ENCODE data around the gene RGS14. TPM values are rescaled to one million over a fixed set of nuclear protein-coding genes. Genes with fewer than 3 reads are reported as not detected.
A peak's percentile ranks its signal among the peaks of the same experiment; 100 is the strongest.
"Not testable (repeated sequence)": the region's sequence is repeated elsewhere in the genome, so short reads cannot be mapped to it uniquely, and the experiment has no call there.

Gene RGS14
- total RNA-seq, 1 experiment from 2014 or later: 36.5 TPM

GRCh38 chr5:177327539-177328522, 29.9 kb upstream of the RGS14 start:
- peak; percentile 86 for DNase-seq (ENCODE audit: low spot score)

- no peak for DNase-seq (ENCODE audit: low spot score)
Observed at GRCh38 chr5:177328545-177329231, 29.0 kb upstream of the RGS14 start.

GRCh38 chr5:177329883-177330282, 27.8 kb upstream of the RGS14 start:
- DNase-seq (ENCODE audit: low spot score): no peak

- no peak for DNase-seq (ENCODE audit: low spot score)
Observed at GRCh38 chr5:177330991-177331842, 26.5 kb upstream of the RGS14 start.

GRCh38 chr5:177332031-177332895, 25.5 kb upstream of the RGS14 start:
- DNase-seq (ENCODE audit: low spot score): no peak

GRCh38 chr5:177332896-177333260, 24.8 kb upstream of the RGS14 start:
- DNase-seq (ENCODE audit: low spot score): no peak

- DNase-seq (ENCODE audit: low spot score): no peak
Observed at GRCh38 chr5:177333420-177334154, 24.1 kb upstream of the RGS14 start.

- DNase-seq (ENCODE audit: low spot score): no peak
Observed at GRCh38 chr5:177334155-177334551, 23.6 kb upstream of the RGS14 start.

GRCh38 chr5:177334781-177335700, 22.7 kb upstream of the RGS14 start:
- DNase-seq (ENCODE audit: low spot score): no peak

- DNase-seq (ENCODE audit: low spot score): no peak
Observed at GRCh38 chr5:177335701-177336065, 22.0 kb upstream of the RGS14 start.

GRCh38 chr5:177336112-177336511, 21.6 kb upstream of the RGS14 start:
- peak; percentile 35 for DNase-seq (ENCODE audit: low spot score)

GRCh38 chr5:177336603-177337494, 20.9 kb upstream of the RGS14 start:
- no peak for DNase-seq (ENCODE audit: low spot score)

GRCh38 chr5:177338251-177339106, 19.2 kb upstream of the RGS14 start:
- DNase-seq (ENCODE audit: low spot score): no peak

- DNase-seq (ENCODE audit: low spot score): no peak
Observed at GRCh38 chr5:177339107-177339638, 18.6 kb upstream of the RGS14 start.

- DNase-seq (ENCODE audit: low spot score): not testable (repeated sequence)
Observed at GRCh38 chr5:177343000-177343399, 14.7 kb upstream of the RGS14 start.

- DNase-seq (ENCODE audit: low spot score): no peak
Observed at GRCh38 chr5:177343777-177344176, 13.9 kb upstream of the RGS14 start.

GRCh38 chr5:177344891-177345290, 12.8 kb upstream of the RGS14 start:
- DNase-seq (ENCODE audit: low spot score): no peak

Measured in A172 (cell line).